ENCODE data around the gene SFXN5.

The SFXN5 gene

GRCh38 chr2:73000808-73001570 is 70.5 kb downstream of the SFXN5 start:
- Histone ChIP-seq H3K27ac (ENCODE audit: low read length) (no peak overlapping the region), H3K4me1 (ENCODE audit: insufficient read depth, low read length) (0 out of 2 replicates have a peak, but pooled peaks cover 4% of the 10 kb centered on the region), H3K9ac (ENCODE audit: low read depth, low read length) (no peak overlapping the region), H3K4me3 (ENCODE audit: low read length) (no peak overlapping the region), H3K9me3 (ENCODE audit: insufficient read depth, low read depth, low read length) (no peaks in the 10 kb centered on the region), H3K36me3 (ENCODE audit: insufficient read depth, low read depth, low read length) (no peaks in the 10 kb centered on the region), H3K27me3 (ENCODE audit: insufficient read depth, low read length) (no peaks in the 10 kb centered on the region)

GRCh38 chr2:72999729-73000725 is 71.5 kb downstream of the SFXN5 start:
- Histone ChIP-seq H3K9ac (ENCODE audit: low read depth, low read length) (no peak overlapping the region), H3K9me3 (ENCODE audit: insufficient read depth, low read depth, low read length) (no peaks in the 10 kb centered on the region), H3K36me3 (ENCODE audit: insufficient read depth, low read depth, low read length) (no peaks in the 10 kb centered on the region), H3K27ac (ENCODE audit: low read length) (no peak overlapping the region), H3K4me3 (ENCODE audit: low read length) (no peak overlapping the region), H3K4me1 (ENCODE audit: insufficient read depth, low read length) (0 out of 2 replicates have a peak, but pooled peaks cover 4% of the 10 kb centered on the region), H3K27me3 (ENCODE audit: insufficient read depth, low read length) (no peaks in the 10 kb centered on the region)

GRCh38 chr2:72998724-72999123 is 72.8 kb downstream of the SFXN5 start:
- Histone ChIP-seq H3K4me1 (ENCODE audit: insufficient read depth, low read length) (0 out of 2 replicates have a peak, but pooled peaks cover 4% of the 10 kb centered on the region), H3K27ac (ENCODE audit: low read length) (no peak overlapping the region), H3K9me3 (ENCODE audit: insufficient read depth, low read depth, low read length) (no peaks in the 10 kb centered on the region), H3K4me3 (ENCODE audit: low read length) (no peak overlapping the region), H3K36me3 (ENCODE audit: insufficient read depth, low read depth, low read length) (no peaks in the 10 kb centered on the region), H3K27me3 (ENCODE audit: insufficient read depth, low read length) (no peaks in the 10 kb centered on the region), H3K9ac (ENCODE audit: low read depth, low read length) (no peak overlapping the region)

- H3K36me3 ChIP-seq (ENCODE audit: insufficient read depth, low read depth, low read length): no peaks in the 10 kb centered on the region
- no peak overlapping the region for H3K27ac ChIP-seq (ENCODE audit: low read length)
- H3K4me3 ChIP-seq (ENCODE audit: low read length): no peak overlapping the region
- H3K9me3 ChIP-seq (ENCODE audit: insufficient read depth, low read depth, low read length): no peaks in the 10 kb centered on the region
- H3K4me1 ChIP-seq (ENCODE audit: insufficient read depth, low read length): 0 out of 2 replicates have a peak, but pooled peaks cover 4% of the 10 kb centered on the region
- H3K9ac ChIP-seq (ENCODE audit: low read depth, low read length): no peak overlapping the region
- no peaks in the 10 kb centered on the region for H3K27me3 ChIP-seq (ENCODE audit: insufficient read depth, low read length)
These were observed 73.3 kb downstream of the SFXN5 start for GRCh38 chr2:72998234-72998651.

- H3K27me3 ChIP-seq (ENCODE audit: insufficient read depth, low read length): no peaks in the 10 kb centered on the region
- no peak overlapping the region for H3K4me3 ChIP-seq (ENCODE audit: low read length)
- no peaks in the 10 kb centered on the region for H3K9me3 ChIP-seq (ENCODE audit: insufficient read depth, low read depth, low read length)
These were observed 75.4 kb downstream of the SFXN5 start for GRCh38 chr2:72996117-72996502.

GRCh38 chr2:72995430-72996116 is 75.9 kb downstream of the SFXN5 start:
- Histone ChIP-seq H3K9me3 (ENCODE audit: insufficient read depth, low read depth, low read length) (no peaks in the 10 kb centered on the region), H3K36me3 (ENCODE audit: insufficient read depth, low read depth, low read length) (no peaks in the 10 kb centered on the region), H3K27ac (ENCODE audit: low read length) (no peak overlapping the region), H3K4me1 (ENCODE audit: insufficient read depth, low read length) (0 out of 2 replicates have a peak, but pooled peaks cover 4% of the 10 kb centered on the region), H3K27me3 (ENCODE audit: insufficient read depth, low read length) (no peaks in the 10 kb centered on the region), H3K4me3 (ENCODE audit: low read length) (no peak overlapping the region), H3K9ac (ENCODE audit: low read depth, low read length) (no peak overlapping the region)

More at GRCh38 chr2:72996117-72996502, 75.4 kb downstream of the SFXN5 start:
- Histone ChIP-seq H3K36me3 (ENCODE audit: insufficient read depth, low read depth, low read length) (no peaks in the 10 kb centered on the region), H3K4me1 (ENCODE audit: insufficient read depth, low read length) (0 out of 2 replicates have a peak, but pooled peaks cover 4% of the 10 kb centered on the region), H3K9ac (ENCODE audit: low read depth, low read length) (no peak overlapping the region), H3K27ac (ENCODE audit: low read length) (no peak overlapping the region)

GRCh38 chr2:72994991-72995380 is 76.5 kb downstream of the SFXN5 start:
- Histone ChIP-seq H3K9ac (ENCODE audit: low read depth, low read length) (no peak overlapping the region), H3K4me1 (ENCODE audit: insufficient read depth, low read length) (no peaks in the 10 kb centered on the region), H3K36me3 (ENCODE audit: insufficient read depth, low read depth, low read length) (no peaks in the 10 kb centered on the region), H3K27ac (ENCODE audit: low read length) (no peak overlapping the region), H3K9me3 (ENCODE audit: insufficient read depth, low read depth, low read length) (no peaks in the 10 kb centered on the region), H3K4me3 (ENCODE audit: low read length) (no peak overlapping the region), H3K27me3 (ENCODE audit: insufficient read depth, low read length) (no peaks in the 10 kb centered on the region)

- H3K9me3 ChIP-seq (ENCODE audit: insufficient read depth, low read depth, low read length): no peaks in the 10 kb centered on the region
- H3K27ac ChIP-seq (ENCODE audit: low read length): no peak overlapping the region
- H3K9ac ChIP-seq (ENCODE audit: low read depth, low read length): no peak overlapping the region
- no peaks in the 10 kb centered on the region for H3K27me3 ChIP-seq (ENCODE audit: insufficient read depth, low read length)
- H3K4me3 ChIP-seq (ENCODE audit: low read length): no peak overlapping the region
- no peaks in the 10 kb centered on the region for H3K4me1 ChIP-seq (ENCODE audit: insufficient read depth, low read length)
- no peaks in the 10 kb centered on the region for H3K36me3 ChIP-seq (ENCODE audit: insufficient read depth, low read depth, low read length)
These were observed 77.1 kb downstream of the SFXN5 start for GRCh38 chr2:72994282-72994990.

GRCh38 chr2:72993933-72994280 is 77.6 kb downstream of the SFXN5 start:
- Histone ChIP-seq H3K27me3 (ENCODE audit: insufficient read depth, low read length) (no peaks in the 10 kb centered on the region), H3K4me3 (ENCODE audit: low read length) (no peak overlapping the region), H3K36me3 (ENCODE audit: insufficient read depth, low read depth, low read length) (no peaks in the 10 kb centered on the region), H3K27ac (ENCODE audit: low read length) (no peak overlapping the region), H3K9me3 (ENCODE audit: insufficient read depth, low read depth, low read length) (no peaks in the 10 kb centered on the region), H3K9ac (ENCODE audit: low read depth, low read length) (no peak overlapping the region), H3K4me1 (ENCODE audit: insufficient read depth, low read length) (no peaks in the 10 kb centered on the region)

- H3K36me3 ChIP-seq (ENCODE audit: insufficient read depth, low read depth, low read length): no peaks in the 10 kb centered on the region
- H3K4me1 ChIP-seq (ENCODE audit: insufficient read depth, low read length): no peaks in the 10 kb centered on the region
- no peaks in the 10 kb centered on the region for H3K9me3 ChIP-seq (ENCODE audit: insufficient read depth, low read depth, low read length)
- H3K27me3 ChIP-seq (ENCODE audit: insufficient read depth, low read length): no peaks in the 10 kb centered on the region
- H3K27ac ChIP-seq (ENCODE audit: low read length): no peak overlapping the region
- no peak overlapping the region for H3K9ac ChIP-seq (ENCODE audit: low read depth, low read length)
- H3K4me3 ChIP-seq (ENCODE audit: low read length): no peak overlapping the region
These were observed 78.2 kb downstream of the SFXN5 start for GRCh38 chr2:72993147-72993932.

Measured in iPS-20b (cell line).